Mucosa of stomach (tissue), 1 donor: ENCODE data around the gene GNLY.

ENCODE experiments used
- H3K27me3 ChIP-seq: one replicate; pipeline ENCODE4 v1.7.0; 2013; ENCODE audit warnings: mild to moderate bottlenecking, low read length; ENCODE audit not compliant: control insufficient read depth, insufficient read depth
- H3K36me3 ChIP-seq: one replicate; pipeline ENCODE4 v1.7.0; 2013; ENCODE audit warnings: low read length; ENCODE audit not compliant: control insufficient read depth, insufficient read depth
- H3K4me1 ChIP-seq: one replicate; pipeline ENCODE4 v1.7.0; 2013; ENCODE audit warnings: mild to moderate bottlenecking, low read length; ENCODE audit not compliant: control insufficient read depth, insufficient read depth
- H3K4me3 ChIP-seq: one replicate; pipeline ENCODE4 v1.7.0; 2013; ENCODE audit warnings: low read length
- H3K9ac ChIP-seq: one replicate; pipeline ENCODE4 v1.7.0; 2013; ENCODE audit warnings: mild to moderate bottlenecking, low read length, moderate library complexity
- H3K9me3 ChIP-seq: one replicate; pipeline ENCODE4 v1.7.0; 2013; ENCODE audit warnings: mild to moderate bottlenecking, low read length, moderate library complexity; ENCODE audit not compliant: control insufficient read depth
- donor health status: Pancreatic carcinoma.

The GNLY gene

DNA sequence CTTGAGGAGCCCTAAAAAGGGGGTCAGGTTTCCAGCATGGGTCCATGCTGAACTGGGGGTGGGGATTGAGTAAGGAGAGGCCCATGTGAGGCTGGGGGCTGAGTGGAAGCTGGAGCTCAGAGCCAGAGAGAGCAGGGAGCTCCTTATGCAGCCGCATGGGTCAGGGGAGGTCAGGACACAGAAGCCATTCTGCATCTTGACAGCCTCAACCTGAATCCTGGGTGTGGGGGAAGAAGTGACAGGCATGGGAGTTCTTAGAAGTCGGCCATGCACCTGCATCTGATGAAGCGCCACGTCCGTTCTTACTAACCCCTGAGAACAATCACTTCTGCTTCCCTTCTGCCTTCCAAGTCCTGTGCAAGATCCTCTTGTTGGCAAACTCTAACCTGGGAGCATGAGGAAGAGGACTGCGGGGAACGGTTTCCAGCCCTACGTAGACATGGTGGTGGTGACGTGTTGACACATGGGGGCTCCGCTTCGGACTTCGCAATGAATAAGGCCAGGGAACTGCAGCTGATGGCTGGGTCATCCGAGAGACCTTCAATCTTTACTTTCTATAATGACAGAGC lies 22.3 kb downstream of the GNLY start:
- H3K9ac ChIP-seq = no peak overlapping the region

DNA sequence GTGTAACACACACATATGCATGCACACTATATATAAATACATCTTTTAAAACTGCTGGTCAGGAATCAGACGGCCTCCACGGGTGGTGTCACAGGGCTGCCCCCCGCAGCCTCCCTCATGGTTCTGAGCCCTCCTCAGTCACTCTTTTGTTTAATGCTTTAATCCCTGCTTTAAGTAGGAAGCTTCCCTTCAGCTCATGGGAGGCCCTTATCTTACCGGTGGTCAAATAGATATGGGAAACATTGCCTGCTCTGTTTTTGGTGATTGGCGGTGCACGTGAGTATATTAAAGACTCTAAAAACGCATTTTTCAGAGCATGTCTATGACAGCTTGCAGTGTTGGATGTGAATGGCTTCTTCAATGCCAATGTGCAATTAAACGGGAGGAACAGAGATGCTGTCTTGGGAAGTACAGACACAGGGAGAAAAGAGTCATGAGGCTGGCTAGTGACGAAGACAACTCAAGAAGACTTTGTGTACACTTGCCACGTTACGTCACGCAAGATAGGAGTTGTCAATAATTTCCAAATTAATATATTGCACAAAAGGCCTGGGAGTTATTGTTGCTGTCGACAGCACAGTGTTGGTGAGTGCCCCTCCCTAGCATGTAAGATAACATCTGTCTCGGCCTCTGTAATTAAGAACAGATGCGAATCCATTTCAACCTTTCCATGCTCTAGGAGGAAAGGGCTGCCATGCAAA lies 23.3 kb downstream of the GNLY start:
- H3K9ac ChIP-seq = no peak overlapping the region
- H3K4me1 ChIP-seq = peaks cover 41% of the 10 kb centered on the region
- H3K27me3 ChIP-seq = no peaks in the 10 kb centered on the region
- H3K36me3 ChIP-seq = no peaks in the 10 kb centered on the region
- H3K4me3 ChIP-seq = no peak overlapping the region
- no peaks in the 10 kb centered on the region for H3K9me3 ChIP-seq

More for the DNA sequence above, 22.3 kb downstream of the GNLY start:
- no peak overlapping the region for H3K4me3 ChIP-seq
- no peaks in the 10 kb centered on the region for H3K27me3 ChIP-seq
- no peaks in the 10 kb centered on the region for H3K9me3 ChIP-seq
- peaks cover 50% of the 10 kb centered on the region for H3K4me1 ChIP-seq
- H3K36me3 ChIP-seq = no peaks in the 10 kb centered on the region

DNA sequence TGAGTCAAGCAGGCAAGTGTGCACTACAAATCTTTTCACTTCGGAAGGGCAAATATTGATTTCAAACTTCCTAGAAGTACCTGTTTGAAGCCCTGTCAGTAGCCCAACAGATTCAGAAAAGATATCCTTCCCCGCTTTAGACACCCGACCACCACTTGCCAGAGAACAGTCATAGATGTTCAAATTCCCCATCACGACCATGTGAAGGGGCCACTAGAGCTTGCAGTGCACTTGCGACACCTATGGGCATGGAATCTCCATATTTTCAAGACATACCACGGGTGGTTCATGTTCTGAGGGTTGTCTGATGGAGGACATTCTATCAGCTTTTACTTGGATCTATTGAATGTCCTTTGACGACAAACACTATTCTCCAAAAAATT lies 23.8 kb downstream of the GNLY start:
- Histone ChIP-seq H3K9ac (no peak overlapping the region), H3K4me3 (no peak overlapping the region), H3K27me3 (no peaks in the 10 kb centered on the region), H3K9me3 (no peaks in the 10 kb centered on the region), H3K4me1 (peaks cover 35% of the 10 kb centered on the region), H3K36me3 (no peaks in the 10 kb centered on the region)

GRCh38 chr2:85718885-85719492 lies 24.8 kb downstream of the GNLY start:
- Histone ChIP-seq H3K9me3 (no peaks in the 10 kb centered on the region), H3K9ac (no peak overlapping the region), H3K36me3 (no peaks in the 10 kb centered on the region), H3K27me3 (no peaks in the 10 kb centered on the region), H3K4me1 (peaks cover 27% of the 10 kb centered on the region), H3K4me3 (no peak overlapping the region)

GRCh38 chr2:85719609-85720240 lies 25.6 kb downstream of the GNLY start:
- Histone ChIP-seq H3K9me3 (no peaks in the 10 kb centered on the region), H3K4me3 (no peak overlapping the region), H3K4me1 (peaks cover 24% of the 10 kb centered on the region), H3K9ac (no peak overlapping the region), H3K36me3 (no peaks in the 10 kb centered on the region), H3K27me3 (no peaks in the 10 kb centered on the region)

- no peak overlapping the region for H3K4me3 ChIP-seq
- H3K4me1 ChIP-seq = peaks cover 24% of the 10 kb centered on the region
- H3K27me3 ChIP-seq = no peaks in the 10 kb centered on the region
- no peaks in the 10 kb centered on the region for H3K36me3 ChIP-seq
- H3K9ac ChIP-seq = no peak overlapping the region
- H3K9me3 ChIP-seq = no peaks in the 10 kb centered on the region
These were observed 26.4 kb downstream of the GNLY start for GRCh38 chr2:85720533-85720932.

DNA sequence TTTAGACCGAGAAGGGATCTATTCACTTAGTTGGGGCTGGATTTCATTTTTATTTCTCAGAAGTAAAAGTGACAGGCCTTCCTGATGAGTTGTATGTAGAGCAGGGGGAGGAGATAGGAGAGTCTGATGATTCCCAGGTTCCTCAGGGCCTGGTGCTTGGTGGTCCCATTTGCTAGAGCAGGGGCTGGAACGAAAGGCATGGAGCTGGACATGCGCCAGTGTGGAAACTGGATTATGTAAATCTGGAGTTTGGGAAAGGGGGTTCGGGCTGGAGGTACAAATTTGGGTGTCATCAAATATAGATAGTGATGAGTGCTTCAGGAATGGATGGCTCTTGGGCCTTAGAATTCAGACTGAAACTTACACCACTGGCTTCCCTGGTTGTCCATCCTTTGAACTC lies 27.5 kb downstream of the GNLY start:
- H3K27me3 ChIP-seq = no peaks in the 10 kb centered on the region
- peaks cover 24% of the 10 kb centered on the region for H3K4me1 ChIP-seq
- H3K9ac ChIP-seq = no peak overlapping the region
- no peak overlapping the region for H3K4me3 ChIP-seq
- no peaks in the 10 kb centered on the region for H3K9me3 ChIP-seq
- no peaks in the 10 kb centered on the region for H3K36me3 ChIP-seq

- no peak overlapping the region for H3K4me3 ChIP-seq
- H3K9me3 ChIP-seq = no peaks in the 10 kb centered on the region
- H3K36me3 ChIP-seq = no peaks in the 10 kb centered on the region
- H3K27me3 ChIP-seq = no peaks in the 10 kb centered on the region
- H3K9ac ChIP-seq = no peak overlapping the region
- peaks cover 21% of the 10 kb centered on the region for H3K4me1 ChIP-seq
These were observed 28.4 kb downstream of the GNLY start for GRCh38 chr2:85722519-85722918.

GRCh38 chr2:85723707-85724360 lies 29.7 kb downstream of the GNLY start:
- no peaks in the 10 kb centered on the region for H3K36me3 ChIP-seq
- H3K9ac ChIP-seq = no peak overlapping the region
- no peaks in the 10 kb centered on the region for H3K27me3 ChIP-seq
- H3K9me3 ChIP-seq = no peaks in the 10 kb centered on the region
- H3K4me1 ChIP-seq = peaks cover 12% of the 10 kb centered on the region
- no peak overlapping the region for H3K4me3 ChIP-seq

DNA sequence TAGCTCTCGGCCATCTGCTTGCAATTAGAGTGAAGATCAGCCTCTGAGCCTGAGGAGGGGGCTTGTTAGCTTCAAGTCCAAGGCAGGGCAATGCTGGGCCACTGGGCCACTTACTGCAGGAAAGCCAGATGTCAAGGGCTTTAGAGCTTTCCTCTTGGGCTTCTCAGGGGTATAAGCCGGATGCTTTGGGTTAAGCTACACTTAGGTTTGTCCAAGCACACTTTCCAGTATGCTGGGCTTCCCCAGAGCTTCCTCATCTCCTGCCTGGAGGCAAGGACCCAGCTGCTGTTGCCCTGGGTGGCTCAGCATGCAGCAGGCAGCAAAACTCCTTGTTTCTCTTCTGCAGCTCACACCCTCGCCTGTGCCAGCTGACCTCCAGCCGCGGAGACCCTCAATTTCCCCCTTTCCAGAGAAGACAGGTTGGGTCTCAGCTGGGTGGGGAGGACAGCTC lies 30.6 kb downstream of the GNLY start:
- no peaks in the 10 kb centered on the region for H3K36me3 ChIP-seq
- H3K4me3 ChIP-seq = no peak overlapping the region
- no peaks in the 10 kb centered on the region for H3K27me3 ChIP-seq
- peaks cover 10% of the 10 kb centered on the region for H3K4me1 ChIP-seq
- H3K9ac ChIP-seq = no peak overlapping the region
- no peaks in the 10 kb centered on the region for H3K9me3 ChIP-seq

DNA sequence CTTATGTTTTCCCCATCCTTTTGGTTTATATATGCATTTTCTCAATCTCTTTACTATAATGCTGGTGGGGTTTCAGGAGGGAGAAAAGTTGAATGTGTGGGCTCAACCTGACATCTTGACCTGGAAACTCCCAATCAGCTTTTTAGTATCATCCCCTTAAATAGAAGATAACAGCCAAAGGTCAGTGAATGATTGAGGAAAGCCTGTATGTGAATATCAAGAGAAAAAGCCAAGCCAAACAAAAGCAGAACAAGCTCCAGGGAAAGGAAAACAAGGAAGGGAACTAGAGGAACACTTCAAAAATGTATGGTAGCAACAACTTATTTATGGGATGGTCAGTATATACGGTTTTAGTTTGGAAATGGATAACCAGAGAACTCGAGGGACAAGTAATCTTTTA lies 31.3 kb downstream of the GNLY start:
- no peaks in the 10 kb centered on the region for H3K27me3 ChIP-seq
- H3K9me3 ChIP-seq = no peaks in the 10 kb centered on the region
- H3K36me3 ChIP-seq = no peaks in the 10 kb centered on the region
- peaks cover 8% of the 10 kb centered on the region for H3K4me1 ChIP-seq
- no peak overlapping the region for H3K9ac ChIP-seq
- H3K4me3 ChIP-seq = no peak overlapping the region

DNA sequence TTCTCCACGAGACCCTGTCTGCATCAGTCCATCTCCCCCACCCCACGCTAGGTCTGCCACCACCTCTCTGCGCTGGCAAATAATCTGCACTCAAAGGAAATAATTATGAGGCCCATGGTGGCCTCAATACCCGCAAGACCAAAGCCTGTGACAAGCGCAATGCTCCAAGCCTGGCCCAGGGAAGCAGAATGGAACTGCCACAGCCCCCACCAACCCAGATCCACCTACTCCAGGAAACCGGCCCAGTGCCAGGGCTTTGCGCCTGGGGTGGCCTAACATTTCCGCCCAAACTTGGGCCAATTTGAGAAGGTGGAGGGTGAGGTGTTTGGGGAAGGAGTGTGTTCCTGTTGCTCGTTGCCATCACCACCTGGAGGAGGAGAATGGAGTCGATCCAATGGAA lies 33.6 kb downstream of the GNLY start:
- H3K4me1 ChIP-seq = peaks cover 8% of the 10 kb centered on the region

More for the DNA sequence above, 33.6 kb downstream of the GNLY start:
- Histone ChIP-seq H3K4me3 (no peak overlapping the region), H3K27me3 (no peaks in the 10 kb centered on the region), H3K36me3 (no peaks in the 10 kb centered on the region), H3K9me3 (no peaks in the 10 kb centered on the region), H3K9ac (no peak overlapping the region)
